PC-3 (cell line): ENCODE results near the gene ZC3HAV1.

Experiments
- CTCF ChIP-seq: fragments of 300-600 bp; sonication (generic); conservative IDR thresholded peaks from 2 replicates; pipeline ENCODE4 v1.5.1; 2017; ENCODE audit warnings: antibody characterized with exemption, low read depth, mild to moderate bottlenecking, low read length
- EZH2 ChIP-seq: fragments of 300-600 bp; sonication (generic); IDR thresholded peaks from one replicate; pipeline ENCODE4 v1.6.1; 2017; ENCODE audit warnings: antibody characterized with exemption, mild to moderate bottlenecking, low read length; ENCODE audit not compliant: unreplicated experiment

GRCh38 chr7:139089118-139089517 is 20.4 kb downstream of the ZC3HAV1 start:
- TF ChIP-seq CTCF: no peak
- no peak for TF ChIP-seq EZH2
